NT2/D1 (cell line): ENCODE results near the gene FXYD1.

Source experiments
- YY1 ChIP-seq: IDR thresholded peaks from 2 replicates; pipeline ENCODE4 v1.6.1; 2011; ENCODE audit not compliant: insufficient read length, insufficient read depth
- ZNF274 ChIP-seq: IDR thresholded peaks from 2 replicates; pipeline ENCODE4 v1.6.1; 2011; ENCODE audit warnings: mild to moderate bottlenecking, low read depth, low read length

- TF ChIP-seq ZNF274 (no peak), YY1 (no peak)
Measured at GRCh38 chr19:35123573-35123972, 15.1 kb upstream of the FXYD1 start.
